ENCODE measurements around the gene SPSB3.

Gene SPSB3

GRCh38 chr16:1789643-1790045 lies 7.3 kb upstream of the SPSB3 start:
- H3K4me1 ChIP-seq (ENCODE audit: control insufficient read depth in 5 of 5, insufficient read depth in 5 of 5, low read length in 5 of 5), result peaks cover 0 to 9% (median 5%) of the 10 kb centered on the region in 5 donors
- peaks cover 0 to 66% (median 43%) of the 10 kb centered on the region in 5 donors for H3K36me3 ChIP-seq (ENCODE audit: control insufficient read depth in 5 of 5, insufficient read depth in 5 of 5, low read length in 5 of 5)
- H3K9ac ChIP-seq (ENCODE audit: low read length in 5 of 5), result no peak overlapping the region
- no peak overlapping the region for H3K27ac ChIP-seq (ENCODE audit: low read depth, low read length)
- no peaks in the 10 kb centered on the region for H3K9me3 ChIP-seq (ENCODE audit: control insufficient read depth in 5 of 5, low read length in 5 of 5)
- H3K4me3 ChIP-seq (ENCODE audit: low read depth in 1 of 5, low read length in 5 of 5), result no peak overlapping the region
- H3K27me3 ChIP-seq (ENCODE audit: control insufficient read depth in 5 of 5, insufficient read depth in 4 of 5, low read length in 5 of 5), result no peaks in the 10 kb centered on the region

GRCh38 chr16:1788708-1789100 lies 6.3 kb upstream of the SPSB3 start:
- Histone ChIP-seq H3K27ac (ENCODE audit: low read depth, low read length) (no peak overlapping the region), H3K4me3 (ENCODE audit: low read depth in 1 of 5, low read length in 5 of 5) (no peak overlapping the region), H3K36me3 (ENCODE audit: control insufficient read depth in 5 of 5, insufficient read depth in 5 of 5, low read length in 5 of 5) (peaks cover 0 to 66% (median 43%) of the 10 kb centered on the region in 5 donors), H3K4me1 (ENCODE audit: control insufficient read depth in 5 of 5, insufficient read depth in 5 of 5, low read length in 5 of 5) (peaks cover 0 to 16% (median 10%) of the 10 kb centered on the region in 5 donors), H3K27me3 (ENCODE audit: control insufficient read depth in 5 of 5, insufficient read depth in 4 of 5, low read length in 5 of 5) (no peaks in the 10 kb centered on the region), H3K9me3 (ENCODE audit: control insufficient read depth in 5 of 5, low read length in 5 of 5) (no peaks in the 10 kb centered on the region), H3K9ac (ENCODE audit: low read length in 5 of 5) (no peak overlapping the region)

GRCh38 chr16:1788095-1788707 lies 5.8 kb upstream of the SPSB3 start:
- Histone ChIP-seq H3K27me3 (ENCODE audit: control insufficient read depth in 5 of 5, insufficient read depth in 4 of 5, low read length in 5 of 5) (no peaks in the 10 kb centered on the region), H3K9ac (ENCODE audit: low read length in 5 of 5) (no peak overlapping the region), H3K4me3 (ENCODE audit: low read depth in 1 of 5, low read length in 5 of 5) (no peak overlapping the region), H3K27ac (ENCODE audit: low read depth, low read length) (no peak overlapping the region), H3K4me1 (ENCODE audit: control insufficient read depth in 5 of 5, insufficient read depth in 5 of 5, low read length in 5 of 5) (peaks cover 0 to 20% (median 15%) of the 10 kb centered on the region in 5 donors), H3K9me3 (ENCODE audit: control insufficient read depth in 5 of 5, low read length in 5 of 5) (no peaks in the 10 kb centered on the region), H3K36me3 (ENCODE audit: control insufficient read depth in 5 of 5, insufficient read depth in 5 of 5, low read length in 5 of 5) (peaks cover 0 to 66% (median 43%) of the 10 kb centered on the region in 5 donors)

GRCh38 chr16:1787322-1788094 lies 5.1 kb upstream of the SPSB3 start:
- Histone ChIP-seq H3K27ac (ENCODE audit: low read depth, low read length) (no peak overlapping the region), H3K4me1 (ENCODE audit: control insufficient read depth in 5 of 5, insufficient read depth in 5 of 5, low read length in 5 of 5) (peaks cover 0 to 22% (median 16%) of the 10 kb centered on the region in 5 donors), H3K4me3 (ENCODE audit: low read depth in 1 of 5, low read length in 5 of 5) (no peak overlapping the region), H3K36me3 (ENCODE audit: control insufficient read depth in 5 of 5, insufficient read depth in 5 of 5, low read length in 5 of 5) (peaks cover 0 to 66% (median 43%) of the 10 kb centered on the region in 5 donors), H3K27me3 (ENCODE audit: control insufficient read depth in 5 of 5, insufficient read depth in 4 of 5, low read length in 5 of 5) (no peaks in the 10 kb centered on the region), H3K9ac (ENCODE audit: low read length in 5 of 5) (no peak overlapping the region), H3K9me3 (ENCODE audit: control insufficient read depth in 5 of 5, low read length in 5 of 5) (no peaks in the 10 kb centered on the region)

- Histone ChIP-seq H3K4me3 (ENCODE audit: low read depth in 1 of 5, low read length in 5 of 5) (no peak overlapping the region), H3K27ac (ENCODE audit: low read depth, low read length) (no peak overlapping the region), H3K36me3 (ENCODE audit: control insufficient read depth in 5 of 5, insufficient read depth in 5 of 5, low read length in 5 of 5) (peaks cover 0 to 66% (median 43%) of the 10 kb centered on the region in 5 donors)
Measured at GRCh38 chr16:1787056-1787321, 4.6 kb upstream of the SPSB3 start.

GRCh38 chr16:1786242-1787055 lies 4.1 kb upstream of the SPSB3 start:
- Histone ChIP-seq H3K27me3 (ENCODE audit: control insufficient read depth in 5 of 5, insufficient read depth in 4 of 5, low read length in 5 of 5) (no peaks in the 10 kb centered on the region), H3K4me3 (ENCODE audit: low read depth in 1 of 5, low read length in 5 of 5) (no peak overlapping the region), H3K36me3 (ENCODE audit: control insufficient read depth in 5 of 5, insufficient read depth in 5 of 5, low read length in 5 of 5) (peaks cover 0 to 60% (median 39%) of the 10 kb centered on the region in 5 donors)

More at GRCh38 chr16:1787056-1787321, 4.6 kb upstream of the SPSB3 start:
- Histone ChIP-seq H3K9ac (ENCODE audit: low read length in 5 of 5) (no peak overlapping the region), H3K27me3 (ENCODE audit: control insufficient read depth in 5 of 5, insufficient read depth in 4 of 5, low read length in 5 of 5) (no peaks in the 10 kb centered on the region), H3K4me1 (ENCODE audit: control insufficient read depth in 5 of 5, insufficient read depth in 5 of 5, low read length in 5 of 5) (peaks cover 0 to 22% (median 16%) of the 10 kb centered on the region in 5 donors), H3K9me3 (ENCODE audit: control insufficient read depth in 5 of 5, low read length in 5 of 5) (no peaks in the 10 kb centered on the region)

GRCh38 chr16:1785846-1786170 lies 3.4 kb upstream of the SPSB3 start:
- Histone ChIP-seq H3K36me3 (ENCODE audit: control insufficient read depth in 5 of 5, insufficient read depth in 5 of 5, low read length in 5 of 5) (peaks cover 0 to 58% (median 40%) of the 10 kb centered on the region in 5 donors), H3K4me3 (ENCODE audit: low read depth in 1 of 5, low read length in 5 of 5) (no peak overlapping the region), H3K27me3 (ENCODE audit: control insufficient read depth in 5 of 5, insufficient read depth in 4 of 5, low read length in 5 of 5) (no peaks in the 10 kb centered on the region), H3K4me1 (ENCODE audit: control insufficient read depth in 5 of 5, insufficient read depth in 5 of 5, low read length in 5 of 5) (peaks cover 0 to 34% (median 28%) of the 10 kb centered on the region in 5 donors), H3K9ac (ENCODE audit: low read length in 5 of 5) (peak overlapping the region in 1 of 5 donors; percentile 1), H3K9me3 (ENCODE audit: control insufficient read depth in 5 of 5, low read length in 5 of 5) (no peaks in the 10 kb centered on the region), H3K27ac (ENCODE audit: low read depth, low read length) (no peak overlapping the region)

More at GRCh38 chr16:1786242-1787055, 4.1 kb upstream of the SPSB3 start:
- no peak overlapping the region for H3K27ac ChIP-seq (ENCODE audit: low read depth, low read length)
- H3K9me3 ChIP-seq (ENCODE audit: control insufficient read depth in 5 of 5, low read length in 5 of 5), result no peaks in the 10 kb centered on the region
- H3K4me1 ChIP-seq (ENCODE audit: control insufficient read depth in 5 of 5, insufficient read depth in 5 of 5, low read length in 5 of 5), result peaks cover 0 to 27% (median 22%) of the 10 kb centered on the region in 5 donors
- H3K9ac ChIP-seq (ENCODE audit: low read length in 5 of 5), result no peak overlapping the region

- Histone ChIP-seq H3K36me3 (ENCODE audit: control insufficient read depth in 5 of 5, insufficient read depth in 5 of 5, low read length in 5 of 5) (peaks cover 0 to 54% (median 40%) of the 10 kb centered on the region in 5 donors), H3K4me3 (ENCODE audit: low read depth in 1 of 5, low read length in 5 of 5) (no peak overlapping the region), H3K9ac (ENCODE audit: low read length in 5 of 5) (peak overlapping the region in 1 of 5 donors; percentile 1), H3K9me3 (ENCODE audit: control insufficient read depth in 5 of 5, low read length in 5 of 5) (no peaks in the 10 kb centered on the region), H3K27ac (ENCODE audit: low read depth, low read length) (no peak overlapping the region), H3K4me1 (ENCODE audit: control insufficient read depth in 5 of 5, insufficient read depth in 5 of 5, low read length in 5 of 5) (peaks cover 0 to 40% (median 31%) of the 10 kb centered on the region in 5 donors), H3K27me3 (ENCODE audit: control insufficient read depth in 5 of 5, insufficient read depth in 4 of 5, low read length in 5 of 5) (no peaks in the 10 kb centered on the region)
Measured at GRCh38 chr16:1784977-1785845, 2.8 kb upstream of the SPSB3 start.

- Histone ChIP-seq H3K27me3 (ENCODE audit: control insufficient read depth in 5 of 5, insufficient read depth in 4 of 5, low read length in 5 of 5) (no peaks in the 10 kb centered on the region), H3K4me1 (ENCODE audit: control insufficient read depth in 5 of 5, insufficient read depth in 5 of 5, low read length in 5 of 5) (peaks cover 0 to 44% (median 34%) of the 10 kb centered on the region in 5 donors), H3K36me3 (ENCODE audit: control insufficient read depth in 5 of 5, insufficient read depth in 5 of 5, low read length in 5 of 5) (peaks cover 0 to 51% (median 36%) of the 10 kb centered on the region in 5 donors), H3K9ac (ENCODE audit: low read length in 5 of 5) (peak overlapping the region in 4 of 5 donors; percentile 65 to 78 (median 77)), H3K4me3 (ENCODE audit: low read depth in 1 of 5, low read length in 5 of 5) (peak overlapping the region in 4 of 5 donors; percentile 65 to 83 (median 80)), H3K27ac (ENCODE audit: low read depth, low read length) (peak overlapping the region; percentile 50), H3K9me3 (ENCODE audit: control insufficient read depth in 5 of 5, low read length in 5 of 5) (no peaks in the 10 kb centered on the region)
Measured at GRCh38 chr16:1781758-1782407, 488 bp downstream of the SPSB3 start.
